Limb (tissue), 2 donors: ENCODE results near the gene HOOK2.

Experiments
- DNase-seq, 2 donors: peaks; one replicate each; pipeline ENCODE4 v3.0.0-alpha.2; 2016; ENCODE audit errors: extremely low spot score in 2 of 2

The HOOK2 gene

GRCh38 chr19:12783849-12784393 lies 8.6 kb upstream of the HOOK2 start:
- DNase-seq = peak in 1 of 2 donors; percentile 34

GRCh38 chr19:12783291-12783848 lies 8.0 kb upstream of the HOOK2 start:
- DNase-seq = no peak

- DNase-seq = peak; percentile 75 to 94
Observed at GRCh38 chr19:12782424-12783290, 7.3 kb upstream of the HOOK2 start.

- DNase-seq = no peak
Observed at GRCh38 chr19:12782174-12782423, 6.7 kb upstream of the HOOK2 start.

- peak; percentile 87 to 88 for DNase-seq
Observed at GRCh38 chr19:12779162-12779993, 4.0 kb upstream of the HOOK2 start.

GRCh38 chr19:12778905-12779161 lies 3.5 kb upstream of the HOOK2 start:
- no peak for DNase-seq

GRCh38 chr19:12778017-12778904 lies 2.9 kb upstream of the HOOK2 start:
- peak; percentile 69 to 86 for DNase-seq

- DNase-seq = peak; percentile 88 to 92
Observed at GRCh38 chr19:12777217-12778016, 2.1 kb upstream of the HOOK2 start.

- DNase-seq = no peak
Observed at GRCh38 chr19:12773571-12773970, 1.8 kb downstream of the HOOK2 start.

GRCh38 chr19:12772323-12772722 lies 3.0 kb downstream of the HOOK2 start:
- DNase-seq = no peak

GRCh38 chr19:12770922-12771321 lies 4.4 kb downstream of the HOOK2 start:
- no peak for DNase-seq

GRCh38 chr19:12769689-12770088 lies 5.7 kb downstream of the HOOK2 start:
- DNase-seq = peak; percentile 29 to 58

- no peak for DNase-seq
Observed at GRCh38 chr19:12767666-12768065, 7.7 kb downstream of the HOOK2 start.

GRCh38 chr19:12767150-12767549 lies 8.2 kb downstream of the HOOK2 start:
- DNase-seq = no peak

GRCh38 chr19:12766051-12766521 lies 9.3 kb downstream of the HOOK2 start:
- DNase-seq = peak; percentile 89 to 91

GRCh38 chr19:12764698-12765097 lies 10.7 kb downstream of the HOOK2 start:
- no peak for DNase-seq

- no peak for DNase-seq
Observed at GRCh38 chr19:12763100-12763499, 12.3 kb downstream of the HOOK2 start.

- DNase-seq = no peak
Observed at GRCh38 chr19:12759686-12760085, 15.7 kb downstream of the HOOK2 start.

- DNase-seq = peak; percentile 62 to 79
Observed at GRCh38 chr19:12757544-12758274, 17.6 kb downstream of the HOOK2 start.
